Loucy (cell line): ENCODE measurements around the gene BMPER.

Experiments
- EZH2phosphoT487 ChIP-seq: fragments of 200-600 bp; IDR thresholded peaks from 2 replicates; pipeline ENCODE4 v1.6.1; 2018; ENCODE audit warnings: antibody characterized with exemption, mild to moderate bottlenecking, moderate library complexity, borderline replicate concordance
- TF ChIP-seq, protein P1 (sequence below): fragments of 200-600 bp; sonication (generic); conservative IDR thresholded peaks from 2 replicates; pipeline ENCODE4 v1.5.1; 2014; ENCODE audit warnings: mild to moderate bottlenecking, antibody characterized with exemption, low read length

DNA sequence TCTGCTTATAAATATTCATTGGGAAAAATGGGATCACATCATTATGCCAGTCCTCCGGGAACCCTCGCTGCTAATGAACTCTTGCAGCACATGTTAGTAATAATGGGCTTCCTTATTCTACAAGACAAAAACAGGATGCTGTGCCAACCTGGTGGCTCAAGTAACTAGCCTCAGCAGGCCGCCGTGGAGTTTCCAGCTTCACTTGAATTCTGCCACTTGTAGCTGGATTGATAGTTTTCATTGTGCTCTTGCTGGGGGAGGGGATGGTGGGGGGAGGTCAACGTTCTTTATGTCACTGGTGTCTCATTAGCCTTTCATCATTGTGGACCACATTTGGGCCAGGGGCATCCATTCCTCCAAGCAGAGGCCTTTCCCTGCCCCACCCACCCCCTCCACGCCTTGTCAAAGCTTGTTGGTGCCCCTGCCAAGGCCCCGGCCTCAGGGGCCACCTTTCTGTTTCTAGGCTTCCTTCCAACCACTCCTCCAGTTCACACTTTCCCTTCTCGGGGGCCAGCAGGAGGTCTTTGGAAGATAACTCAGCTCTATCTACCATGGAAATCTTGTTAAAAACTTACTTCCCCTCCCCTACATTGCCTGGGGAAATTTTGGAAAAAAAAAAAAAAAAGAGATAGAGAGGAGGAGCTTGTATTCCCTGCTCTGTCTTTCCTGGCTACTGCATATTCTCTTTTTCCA is 153.9 kb downstream of the BMPER start:
- TF ChIP-seq, protein P1, sequence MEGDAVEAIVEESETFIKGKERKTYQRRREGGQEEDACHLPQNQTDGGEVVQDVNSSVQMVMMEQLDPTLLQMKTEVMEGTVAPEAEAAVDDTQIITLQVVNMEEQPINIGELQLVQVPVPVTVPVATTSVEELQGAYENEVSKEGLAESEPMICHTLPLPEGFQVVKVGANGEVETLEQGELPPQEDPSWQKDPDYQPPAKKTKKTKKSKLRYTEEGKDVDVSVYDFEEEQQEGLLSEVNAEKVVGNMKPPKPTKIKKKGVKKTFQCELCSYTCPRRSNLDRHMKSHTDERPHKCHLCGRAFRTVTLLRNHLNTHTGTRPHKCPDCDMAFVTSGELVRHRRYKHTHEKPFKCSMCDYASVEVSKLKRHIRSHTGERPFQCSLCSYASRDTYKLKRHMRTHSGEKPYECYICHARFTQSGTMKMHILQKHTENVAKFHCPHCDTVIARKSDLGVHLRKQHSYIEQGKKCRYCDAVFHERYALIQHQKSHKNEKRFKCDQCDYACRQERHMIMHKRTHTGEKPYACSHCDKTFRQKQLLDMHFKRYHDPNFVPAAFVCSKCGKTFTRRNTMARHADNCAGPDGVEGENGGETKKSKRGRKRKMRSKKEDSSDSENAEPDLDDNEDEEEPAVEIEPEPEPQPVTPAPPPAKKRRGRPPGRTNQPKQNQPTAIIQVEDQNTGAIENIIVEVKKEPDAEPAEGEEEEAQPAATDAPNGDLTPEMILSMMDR = no peak
- TF ChIP-seq EZH2phosphoT487 = no peak
